GM12801 (cell line): Measurements from ENCODE around the gene CORO7.

Experiments used
- TF ChIP-seq, protein P1 (sequence below): IDR thresholded peaks from one replicate; pipeline ENCODE4 v1.5.1; 2011; ENCODE audit warnings: control low read depth; ENCODE audit not compliant: insufficient read length; ENCODE audit errors: extremely low read depth

CORO7 gene

DNA sequence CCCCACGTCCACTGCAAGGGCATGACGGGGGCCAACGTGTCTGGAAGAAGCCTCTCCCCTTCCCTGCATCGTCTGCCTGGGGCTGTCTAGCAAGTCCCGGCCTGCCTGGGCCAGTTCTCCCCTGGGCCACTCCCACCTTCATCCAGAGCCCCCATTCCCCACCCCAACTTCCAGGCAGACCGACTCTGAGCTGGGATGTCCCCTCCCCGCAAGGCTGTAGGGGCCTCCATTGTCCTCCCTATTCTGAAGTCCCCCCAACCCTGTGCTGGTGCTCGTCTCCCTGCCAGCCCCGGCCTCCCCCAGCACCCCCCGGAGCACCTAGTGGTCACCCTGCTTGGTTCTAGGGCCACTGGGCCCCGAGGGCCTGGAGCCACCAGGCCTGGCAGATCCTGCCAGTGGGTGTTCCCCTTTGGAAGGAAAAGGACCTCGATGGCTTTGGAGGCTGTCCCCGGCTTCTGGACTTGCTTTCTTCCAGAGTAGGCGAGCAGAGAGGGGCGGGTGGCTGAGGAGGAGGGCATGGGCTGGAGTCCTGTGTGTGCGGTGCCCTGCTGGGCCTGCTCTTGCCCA, 95.7 kb downstream of the CORO7 start:
- TF ChIP-seq, protein P1, sequence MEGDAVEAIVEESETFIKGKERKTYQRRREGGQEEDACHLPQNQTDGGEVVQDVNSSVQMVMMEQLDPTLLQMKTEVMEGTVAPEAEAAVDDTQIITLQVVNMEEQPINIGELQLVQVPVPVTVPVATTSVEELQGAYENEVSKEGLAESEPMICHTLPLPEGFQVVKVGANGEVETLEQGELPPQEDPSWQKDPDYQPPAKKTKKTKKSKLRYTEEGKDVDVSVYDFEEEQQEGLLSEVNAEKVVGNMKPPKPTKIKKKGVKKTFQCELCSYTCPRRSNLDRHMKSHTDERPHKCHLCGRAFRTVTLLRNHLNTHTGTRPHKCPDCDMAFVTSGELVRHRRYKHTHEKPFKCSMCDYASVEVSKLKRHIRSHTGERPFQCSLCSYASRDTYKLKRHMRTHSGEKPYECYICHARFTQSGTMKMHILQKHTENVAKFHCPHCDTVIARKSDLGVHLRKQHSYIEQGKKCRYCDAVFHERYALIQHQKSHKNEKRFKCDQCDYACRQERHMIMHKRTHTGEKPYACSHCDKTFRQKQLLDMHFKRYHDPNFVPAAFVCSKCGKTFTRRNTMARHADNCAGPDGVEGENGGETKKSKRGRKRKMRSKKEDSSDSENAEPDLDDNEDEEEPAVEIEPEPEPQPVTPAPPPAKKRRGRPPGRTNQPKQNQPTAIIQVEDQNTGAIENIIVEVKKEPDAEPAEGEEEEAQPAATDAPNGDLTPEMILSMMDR = no peak

DNA sequence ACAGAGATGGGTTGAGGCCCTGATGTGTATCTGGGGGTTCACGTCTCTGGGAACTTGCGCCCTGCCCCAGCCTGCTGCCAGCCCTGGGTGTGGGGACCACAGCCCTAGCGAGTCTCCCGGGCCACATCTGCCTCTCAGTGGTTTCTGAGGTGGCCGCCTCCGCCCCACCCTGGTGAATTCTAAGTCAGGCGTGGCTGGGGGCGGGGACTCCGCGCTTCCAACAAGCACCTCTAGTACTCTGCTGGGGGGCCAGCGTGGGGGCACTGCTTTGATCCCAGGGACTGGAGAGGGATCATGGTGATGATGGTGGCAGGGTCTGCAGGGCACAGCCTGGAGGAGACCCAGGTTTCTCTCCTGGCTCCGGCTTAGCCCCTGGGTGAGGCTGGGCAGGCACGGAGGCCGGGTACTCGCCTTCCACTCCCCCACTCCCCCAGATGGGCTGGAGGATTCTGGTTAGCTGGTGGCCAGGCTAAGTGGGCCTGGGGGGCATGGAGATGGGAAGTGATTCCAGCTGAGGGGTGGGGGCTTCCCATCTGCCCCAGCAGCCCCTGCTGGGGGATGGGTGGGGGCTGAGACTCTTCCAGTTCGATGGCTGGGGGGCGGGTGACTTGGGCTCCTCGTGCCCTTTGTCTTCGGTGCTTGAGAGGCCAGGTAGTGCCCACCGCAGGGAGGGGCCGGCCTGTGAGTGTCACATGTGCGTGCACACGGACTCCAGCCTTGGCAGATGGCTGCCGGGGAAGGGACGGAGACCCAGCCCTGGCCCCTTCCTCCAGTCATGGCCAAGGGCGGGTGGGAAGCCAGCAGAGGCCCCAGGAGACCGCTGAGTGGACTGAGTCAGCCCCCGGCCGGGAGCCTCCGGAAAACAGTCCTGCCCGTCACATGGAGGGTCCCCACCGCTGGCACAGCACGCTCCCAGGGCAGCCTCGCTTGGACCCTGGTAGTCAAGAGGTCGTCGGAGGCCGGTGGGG, 96.7 kb downstream of the CORO7 start:
- TF ChIP-seq, protein P1 = no peak

DNA sequence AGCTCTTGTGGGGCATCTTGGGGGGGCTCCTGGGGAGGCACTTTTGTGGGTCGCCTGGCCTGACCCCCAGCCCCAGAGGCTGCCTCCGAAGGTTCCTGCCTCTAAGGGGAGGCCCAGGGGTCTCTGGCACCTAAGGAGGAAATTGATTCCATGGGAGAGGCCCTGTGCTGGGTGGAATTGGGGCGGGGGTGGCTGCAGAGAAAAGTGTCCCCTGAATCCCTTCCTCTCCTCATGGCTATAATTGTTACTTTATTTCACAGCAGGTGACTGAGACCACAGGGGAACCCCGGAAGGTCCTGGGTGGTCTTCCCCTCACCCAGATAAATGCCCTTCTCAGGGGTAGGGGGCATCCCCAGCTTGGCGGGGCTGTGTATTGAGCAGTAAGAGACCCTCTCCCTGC, 97.4 kb downstream of the CORO7 start:
- TF ChIP-seq, protein P1 = no peak

DNA sequence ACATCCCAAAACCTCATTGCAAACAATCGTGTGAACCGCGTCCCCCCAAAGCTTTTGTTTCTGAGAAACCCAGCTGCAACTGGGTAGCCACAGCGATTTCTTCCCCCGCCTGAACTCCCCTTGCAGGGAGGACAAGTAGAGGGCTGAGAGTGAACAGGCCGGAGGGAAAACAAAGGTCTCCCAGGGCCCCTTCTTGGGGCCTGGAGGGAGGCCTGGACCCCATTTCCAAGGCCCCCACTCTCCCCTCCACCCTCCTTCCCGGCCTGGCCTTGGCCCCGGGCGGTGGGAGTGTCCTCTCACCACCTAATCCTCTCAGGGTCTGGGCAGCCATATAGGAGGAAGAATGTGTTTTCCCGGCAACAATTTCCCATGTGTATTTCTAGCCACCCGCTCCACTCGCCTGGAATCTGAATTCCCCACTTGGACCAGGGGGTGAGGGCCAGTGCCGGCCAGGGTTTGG, 97.9 kb downstream of the CORO7 start:
- TF ChIP-seq, protein P1 = no peak

DNA sequence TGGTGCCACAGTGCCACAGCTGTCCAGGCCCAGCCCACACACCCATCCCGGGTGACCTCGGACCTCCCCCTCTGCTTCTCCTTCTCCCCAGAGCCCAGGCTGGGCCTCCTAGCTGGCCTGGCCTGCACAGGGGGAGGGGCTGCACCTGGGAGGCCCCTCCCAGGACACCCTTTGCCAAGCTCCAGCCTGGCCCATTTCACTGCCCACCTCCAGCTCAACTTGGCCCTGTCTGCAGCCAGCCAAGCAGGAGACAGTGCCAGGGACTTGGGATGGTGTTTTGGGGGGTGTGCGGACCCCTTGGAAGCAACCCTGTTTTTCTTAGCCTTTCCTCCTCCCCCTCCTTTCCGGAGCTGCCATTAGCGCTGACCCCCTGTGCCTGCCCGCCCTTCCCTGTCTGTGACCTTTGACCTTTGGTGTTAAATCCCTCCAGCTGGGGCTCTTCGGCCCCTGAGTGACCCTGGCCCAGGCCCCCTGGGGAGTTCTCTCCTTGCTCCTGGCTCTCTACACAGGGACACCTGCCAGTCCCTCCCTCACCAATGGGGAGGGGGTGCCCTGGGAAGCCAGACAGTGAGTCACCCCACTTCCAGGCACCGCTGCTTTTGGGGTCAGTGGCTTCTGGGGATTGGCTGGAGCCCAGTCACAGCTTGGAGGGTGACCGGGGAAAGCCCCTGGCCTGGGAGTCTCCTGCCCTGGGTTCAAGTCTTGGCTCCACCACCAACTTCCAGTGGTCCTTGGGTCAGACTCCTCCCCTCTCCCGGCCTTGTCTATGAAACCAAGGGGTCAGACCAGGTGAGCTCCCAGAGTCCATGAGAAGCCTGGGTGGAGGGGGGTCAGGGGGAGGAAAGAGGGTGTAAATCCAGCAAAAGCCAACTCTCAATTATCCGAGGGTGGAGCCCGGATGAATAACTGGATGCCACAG, 98.6 kb downstream of the CORO7 start:
- TF ChIP-seq, protein P1 = no peak

DNA sequence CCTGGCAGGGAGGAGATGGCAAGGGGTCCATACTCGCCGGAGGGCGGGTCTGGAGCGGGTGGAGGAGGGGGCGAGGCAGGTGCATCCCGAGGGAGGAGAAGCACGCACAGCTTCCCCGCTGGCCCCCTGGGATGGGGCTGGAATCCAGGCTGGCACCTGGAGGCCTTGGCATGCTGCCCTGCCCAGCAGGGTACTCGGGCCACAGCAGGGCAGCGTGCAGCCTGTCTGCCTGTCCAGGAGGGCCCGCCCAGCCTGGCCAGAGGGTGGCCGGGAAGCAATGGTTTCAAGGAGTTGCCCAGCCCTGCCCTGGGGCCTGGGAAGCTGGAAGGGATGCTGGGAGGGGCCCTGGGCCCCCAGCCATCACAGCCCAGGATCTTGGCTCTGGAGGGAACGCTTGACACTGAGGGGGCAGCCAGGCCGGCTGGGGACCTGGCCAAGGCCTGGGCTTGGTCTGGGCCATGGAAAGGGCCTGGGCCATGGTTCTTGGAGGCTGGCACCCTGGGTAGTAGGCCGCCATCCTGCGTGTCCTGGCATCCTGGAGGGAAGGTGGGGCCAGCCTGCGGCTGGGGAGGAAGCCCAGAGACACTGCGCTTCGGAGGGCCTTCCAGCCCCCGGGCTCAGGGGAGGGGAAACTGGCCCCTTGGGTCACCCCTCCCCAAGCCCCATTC, 99.4 kb downstream of the CORO7 start:
- TF ChIP-seq, protein P1 = no peak
